Neural progenitor cell (in vitro differentiated cells): Measurements from ENCODE around the gene TMEM145. TPM values are rescaled to one million over a fixed set of nuclear protein-coding genes. Genes with fewer than 3 reads are reported as not detected.

Experiments
- DNase-seq: peaks from one replicate; pipeline ENCODE4 v3.0.0-alpha.2; 2016; ENCODE audit warnings: low spot score
- H2AFZ ChIP-seq: fragments of 200-600 bp; sonication (generic); replicated peaks from 2 replicates; pipeline ENCODE4 v1.6.1; 2016; ENCODE audit warnings: antibody characterized with exemption
- H3F3A ChIP-seq: fragments of 200-600 bp; sonication (generic); 2 replicates; pipeline ENCODE4 v1.6.1; 2016; ENCODE audit warnings: antibody characterized with exemption, low read depth
- H3K27ac ChIP-seq: fragments of 200-600 bp; sonication (generic); 2 replicates; pipeline ENCODE4 v1.5.1; 2016; ENCODE audit warnings: mild to moderate bottlenecking
- H3K27me3 ChIP-seq: fragments of 200-600 bp; sonication (generic); 2 replicates; pipeline ENCODE4 v1.6.1; 2016; ENCODE audit warnings: mild to moderate bottlenecking, moderate library complexity
- H3K36me3 ChIP-seq: fragments of 200-600 bp; sonication (generic); 2 replicates; pipeline ENCODE4 v1.5.1; 2016
- H3K4me1 ChIP-seq: fragments of 200-600 bp; sonication (generic); 2 replicates; pipeline ENCODE4 v1.6.1; 2016; ENCODE audit warnings: mixed run types
- H3K4me2 ChIP-seq: fragments of 200-600 bp; sonication (generic); 2 replicates; pipeline ENCODE4 v1.6.1; 2016
- H3K4me3 ChIP-seq: fragments of 200-600 bp; sonication (generic); 2 replicates; pipeline ENCODE4 v1.5.1; 2016
- H3K79me2 ChIP-seq: fragments of 200-600 bp; sonication (generic); 2 replicates; pipeline ENCODE4 v1.6.1; 2016; ENCODE audit warnings: low read depth
- H3K9ac ChIP-seq: fragments of 200-600 bp; sonication (generic); 2 replicates; pipeline ENCODE4 v1.6.1; 2016
- H3K9me3 ChIP-seq: fragments of 200-600 bp; sonication (generic); 2 replicates; pipeline ENCODE4 v1.5.1; 2016; ENCODE audit warnings: low read depth
- H4K20me1 ChIP-seq: fragments of 200-600 bp; sonication (generic); 2 replicates; pipeline ENCODE4 v1.6.1; 2016; ENCODE audit warnings: low read depth
- H3K27ac Mint-ChIP-seq: 3 replicates; pipeline ENCODE4 v1.8.0; 2021; ENCODE audit warnings: mixed read lengths
- H3K27me3 Mint-ChIP-seq: 2 replicates; pipeline ENCODE4 v1.8.0; 2022; ENCODE audit warnings: low read depth, mild to moderate bottlenecking, inconsistent platforms, moderate library complexity, mixed read lengths; ENCODE audit not compliant: insufficient read depth
- H3K36me3 Mint-ChIP-seq: 3 replicates; pipeline ENCODE4 v1.8.0; 2021; ENCODE audit warnings: mixed read lengths
- H3K4me1 Mint-ChIP-seq: 3 replicates; pipeline ENCODE4 v1.8.0; 2021; ENCODE audit warnings: mixed read lengths
- H3K4me3 Mint-ChIP-seq: 3 replicates; pipeline ENCODE4 v1.8.0; 2021; ENCODE audit warnings: mild to moderate bottlenecking, moderate library complexity, mixed read lengths
- H3K9me3 Mint-ChIP-seq: 3 replicates; pipeline ENCODE4 v1.8.0; 2020; ENCODE audit warnings: mixed read lengths
- CTCF ChIP-seq: fragments of 200-600 bp; sonication (generic); IDR thresholded peaks from 2 replicates; pipeline ENCODE4 v1.5.1; 2017; ENCODE audit warnings: antibody characterized with exemption, mild to moderate bottlenecking
- EZH2 ChIP-seq: fragments of 200-600 bp; sonication (generic); IDR thresholded peaks from 2 replicates; pipeline ENCODE4 v1.6.1; 2017; ENCODE audit warnings: antibody characterized with exemption, mild to moderate bottlenecking, moderate library complexity
- EZH2phosphoT487 ChIP-seq: fragments of 200-600 bp; sonication (generic); IDR thresholded peaks from 2 replicates; pipeline ENCODE4 v1.6.1; 2017; ENCODE audit warnings: antibody characterized with exemption
- total RNA-seq: library from RNA; depleted of rRNA; stranded (reverse); fragments of >200 nt; gene quantifications from 2 replicates; pipeline ENCODE4 v1.2.3, GENCODE V29; 2015; ENCODE audit warnings: low replicate concordance

TMEM145 gene
- total RNA-seq, 1 donor from 2014 or later = 6.6 TPM

DNA sequence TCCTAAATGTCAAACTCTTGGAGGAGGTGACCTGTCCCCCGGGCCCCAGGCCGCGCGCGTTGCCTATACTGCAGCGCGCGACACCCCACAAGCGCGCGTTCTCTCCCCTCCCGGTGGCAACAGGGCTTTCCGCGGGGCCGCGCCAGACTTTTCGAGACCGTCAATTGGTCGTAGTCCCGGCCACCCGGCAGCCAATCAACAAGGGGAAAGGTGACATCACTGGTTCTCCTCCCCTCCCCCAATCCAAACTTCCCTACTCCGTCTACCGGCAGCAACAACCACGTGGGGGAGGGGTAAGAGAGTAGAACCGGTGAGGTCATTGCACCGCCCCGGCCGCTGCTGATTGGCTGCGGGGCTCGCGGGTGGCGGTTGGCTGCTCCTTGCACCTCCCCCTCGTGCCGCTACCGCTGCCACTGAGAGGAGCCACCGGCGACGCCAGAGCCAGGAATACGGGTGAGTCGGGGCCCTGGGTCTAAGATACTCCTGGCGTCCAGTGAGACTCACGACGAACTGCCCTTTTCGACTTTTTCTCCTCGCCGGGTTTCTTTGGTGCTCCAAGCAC lies 44.9 kb upstream of the TMEM145 start:
- H3K4me1 Mint-ChIP-seq = peaks cover 31% of the 10 kb centered on the region
- peaks cover 11% of the 10 kb centered on the region for H3K79me2 ChIP-seq
- no peaks in the 10 kb centered on the region for H3K9me3 ChIP-seq
- peaks cover 8% of the 10 kb centered on the region for H3K4me1 ChIP-seq
- H4K20me1 ChIP-seq = no peaks in the 10 kb centered on the region
- H3K36me3 ChIP-seq = no peaks in the 10 kb centered on the region
- TF ChIP-seq CTCF = no peak
- TF ChIP-seq EZH2 = no peak
- TF ChIP-seq EZH2phosphoT487 = no peak
- H3K27me3 Mint-ChIP-seq = peaks cover 5% of the 10 kb centered on the region
- peak overlapping the region; percentile 91 for H3K4me3 ChIP-seq
- H3K27me3 ChIP-seq = no peaks in the 10 kb centered on the region
- H3K4me2 ChIP-seq = peak overlapping the region; percentile 77
- peak overlapping the region; percentile 98 for H3K27ac ChIP-seq
- H3K9ac ChIP-seq = peak overlapping the region; percentile 97
- H3K9me3 Mint-ChIP-seq = no peaks in the 10 kb centered on the region
- DNase-seq = peak; percentile 100
- peak overlapping the region; percentile 99 for H2AFZ ChIP-seq
- peaks cover 5% of the 10 kb centered on the region for H3F3A ChIP-seq
- no peaks in the 10 kb centered on the region for H3K36me3 Mint-ChIP-seq
- no peak overlapping the region for H3K27ac Mint-ChIP-seq
- no peak overlapping the region for H3K4me3 Mint-ChIP-seq

DNA sequence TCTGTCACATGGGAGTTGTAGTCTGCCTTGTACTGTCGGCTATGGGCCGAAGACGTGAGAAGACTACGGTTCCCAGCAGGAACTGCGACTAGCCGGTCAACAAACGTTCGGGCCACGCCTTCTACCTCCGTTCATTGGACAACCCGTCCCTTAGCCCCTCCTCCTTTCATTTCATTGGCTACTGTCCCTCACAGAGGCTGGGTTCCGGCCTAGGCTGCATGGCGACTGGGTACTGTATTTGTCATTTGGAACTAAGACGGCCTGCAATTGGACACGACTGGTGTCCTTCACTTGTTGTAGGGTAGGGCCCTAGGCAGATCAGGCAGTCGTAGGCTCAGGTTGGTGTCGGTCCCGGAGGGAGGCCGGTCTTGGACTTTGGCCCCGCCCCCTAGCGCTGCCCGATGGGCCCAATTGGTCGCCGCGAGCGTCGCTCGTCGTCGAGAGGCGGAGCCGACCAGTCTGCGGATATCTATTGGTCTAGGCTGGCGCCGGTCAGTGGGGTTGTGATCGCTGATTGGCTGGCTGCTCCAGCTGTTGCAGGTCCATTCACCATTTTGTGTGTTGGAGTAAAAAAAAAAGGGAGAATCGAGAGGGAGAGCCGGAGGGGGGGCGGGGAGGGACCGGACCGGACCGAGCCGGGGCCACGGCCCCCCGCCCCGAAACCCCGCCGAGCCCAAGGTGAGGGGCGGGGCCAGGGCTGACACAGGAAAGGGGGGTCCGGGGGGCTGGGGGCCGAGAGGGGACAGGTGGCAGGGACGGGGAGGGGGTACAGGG lies 44.2 kb upstream of the TMEM145 start, which contains the start of gene CIC:
Gene CIC, plus strand, starts transcription at position 549 of the 774 bp plus-strand sequence. CDS start 2,532 bp downstream, outside the sequence.
- no peaks in the 10 kb centered on the region for H3K36me3 Mint-ChIP-seq
- H3K9me3 Mint-ChIP-seq = no peaks in the 10 kb centered on the region
- no peak within 1 kb of the TSS for H3K4me3 Mint-ChIP-seq
- Histone ChIP-seq H3K79me2 (peaks cover 11% of the 10 kb centered on the region), H3K9ac (peak within 1 kb of the TSS; percentile 97), H3K27ac (peak within 1 kb of the TSS; percentile 98), H2AFZ (peak within 1 kb of the TSS; percentile 99), H3K27me3 (no peaks in the 10 kb centered on the region), H3K9me3 (no peaks in the 10 kb centered on the region), H3F3A (peaks cover 5% of the 10 kb centered on the region), H3K4me1 (peaks cover 8% of the 10 kb centered on the region), H4K20me1 (no peaks in the 10 kb centered on the region), H3K36me3 (no peaks in the 10 kb centered on the region), H3K4me3 (peak within 1 kb of the TSS; percentile 91), H3K4me2 (peak within 1 kb of the TSS; percentile 91)
- peak; percentile 100 for DNase-seq
- peak within 1 kb of the TSS; percentile 36 for H3K27ac Mint-ChIP-seq
- H3K4me1 Mint-ChIP-seq = peaks cover 31% of the 10 kb centered on the region
- TF ChIP-seq EZH2phosphoT487 (no peak), EZH2 (no peak), CTCF (no peak)
- peaks cover 5% of the 10 kb centered on the region for H3K27me3 Mint-ChIP-seq

GRCh38 chr19:42269478-42270345 lies 43.4 kb upstream of the TMEM145 start:
- no peaks in the 10 kb centered on the region for H3K9me3 Mint-ChIP-seq
- Histone ChIP-seq H3K4me3 (peak overlapping the region; percentile 91), H3K4me1 (peaks cover 8% of the 10 kb centered on the region), H3F3A (peaks cover 5% of the 10 kb centered on the region), H3K79me2 (peaks cover 11% of the 10 kb centered on the region), H3K4me2 (peak overlapping the region; percentile 91), H3K36me3 (no peaks in the 10 kb centered on the region), H3K9ac (peak overlapping the region; percentile 38), H3K9me3 (no peaks in the 10 kb centered on the region), H4K20me1 (no peaks in the 10 kb centered on the region), H3K27me3 (no peaks in the 10 kb centered on the region), H3K27ac (no peak overlapping the region), H2AFZ (no peak overlapping the region)
- peaks cover 2% of the 10 kb centered on the region for H3K36me3 Mint-ChIP-seq
- peak overlapping the region; percentile 36 for H3K27ac Mint-ChIP-seq
- peaks cover 5% of the 10 kb centered on the region for H3K27me3 Mint-ChIP-seq
- peaks cover 33% of the 10 kb centered on the region for H3K4me1 Mint-ChIP-seq
- no peak for DNase-seq
- no peak overlapping the region for H3K4me3 Mint-ChIP-seq
- no peak for TF ChIP-seq EZH2
- TF ChIP-seq CTCF = no peak
- no peak for TF ChIP-seq EZH2phosphoT487
